Measurements from ENCODE around the gene USP27X. TPM values are rescaled to one million over a fixed set of nuclear protein-coding genes. Genes with fewer than 3 reads are reported as not detected.

The USP27X gene
- total RNA-seq, 4 donors from 2014 or later: 3.1 to 5.0 (median 4.6) TPM

DNA sequence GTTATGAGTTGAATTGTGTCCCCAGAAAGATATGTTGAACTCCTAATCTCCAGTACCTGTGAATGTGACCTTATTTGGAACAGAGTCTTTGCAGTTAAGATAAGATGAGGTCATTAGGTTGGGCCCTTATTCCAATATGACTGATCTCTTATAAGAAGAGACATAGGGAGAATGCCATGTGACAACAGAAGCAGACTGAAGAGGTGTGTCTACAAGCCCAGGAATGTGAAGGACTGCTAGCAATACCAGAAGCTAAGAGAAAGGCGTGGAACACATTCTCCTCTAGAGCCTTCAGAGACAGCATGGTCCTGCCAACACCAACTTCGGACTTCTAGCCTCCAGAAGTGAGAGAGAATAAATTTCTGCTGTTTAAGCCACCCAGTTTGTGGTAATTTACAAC, 22.5 kb upstream of the USP27X start:
- WGBS, 2 donors (ENCODE audit: low coverage in 1 of 2): 63% methylated on average over 2 of the region's 2 CpGs; no CpG with 5 or more reads in 1 of the 2 donors
- H3K4me3 ChIP-seq: no peak overlapping the region
- no peaks in the 10 kb centered on the region for H3K9me3 ChIP-seq
- no peaks in the 10 kb centered on the region for H3K36me3 ChIP-seq
- TF ChIP-seq POLR2AphosphoS5 (IDR thresholded peaks at IDR 0.05): no peak
- TF ChIP-seq POLR2A (IDR thresholded peaks at IDR 0.05): no peak
- no peak for TF ChIP-seq EP300 (IDR thresholded peaks at IDR 0.05)
- TF ChIP-seq, protein P1, sequence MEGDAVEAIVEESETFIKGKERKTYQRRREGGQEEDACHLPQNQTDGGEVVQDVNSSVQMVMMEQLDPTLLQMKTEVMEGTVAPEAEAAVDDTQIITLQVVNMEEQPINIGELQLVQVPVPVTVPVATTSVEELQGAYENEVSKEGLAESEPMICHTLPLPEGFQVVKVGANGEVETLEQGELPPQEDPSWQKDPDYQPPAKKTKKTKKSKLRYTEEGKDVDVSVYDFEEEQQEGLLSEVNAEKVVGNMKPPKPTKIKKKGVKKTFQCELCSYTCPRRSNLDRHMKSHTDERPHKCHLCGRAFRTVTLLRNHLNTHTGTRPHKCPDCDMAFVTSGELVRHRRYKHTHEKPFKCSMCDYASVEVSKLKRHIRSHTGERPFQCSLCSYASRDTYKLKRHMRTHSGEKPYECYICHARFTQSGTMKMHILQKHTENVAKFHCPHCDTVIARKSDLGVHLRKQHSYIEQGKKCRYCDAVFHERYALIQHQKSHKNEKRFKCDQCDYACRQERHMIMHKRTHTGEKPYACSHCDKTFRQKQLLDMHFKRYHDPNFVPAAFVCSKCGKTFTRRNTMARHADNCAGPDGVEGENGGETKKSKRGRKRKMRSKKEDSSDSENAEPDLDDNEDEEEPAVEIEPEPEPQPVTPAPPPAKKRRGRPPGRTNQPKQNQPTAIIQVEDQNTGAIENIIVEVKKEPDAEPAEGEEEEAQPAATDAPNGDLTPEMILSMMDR (IDR thresholded peaks at IDR 0.05): no peak
- H3K27me3 ChIP-seq: no peaks in the 10 kb centered on the region
- ATAC-seq: no peak
- H3K27ac ChIP-seq: no peak overlapping the region
- H3K4me1 ChIP-seq: no peaks in the 10 kb centered on the region

DNA sequence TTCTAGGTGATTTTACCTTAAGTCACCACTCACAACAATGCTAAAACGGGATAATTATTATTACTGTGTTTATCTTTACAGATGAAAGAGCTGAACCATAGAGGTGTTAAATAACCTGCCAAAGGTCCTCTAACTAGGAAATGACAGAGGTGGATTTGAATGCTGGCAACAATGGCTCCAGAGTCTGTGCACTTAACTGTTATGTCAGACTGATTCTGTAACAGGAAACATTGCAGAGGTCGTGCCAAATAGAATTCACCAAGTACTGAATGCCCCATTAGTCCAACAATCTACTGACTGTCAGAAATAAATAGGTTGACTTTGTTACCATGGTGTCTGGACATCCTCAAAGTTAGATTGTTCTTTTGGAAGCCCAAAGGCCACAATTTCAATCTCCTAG, 20.9 kb upstream of the USP27X start:
- ATAC-seq: no peak
- TF ChIP-seq, protein P1 (IDR thresholded peaks at IDR 0.05): no peak
- no peak for TF ChIP-seq EP300 (IDR thresholded peaks at IDR 0.05)
- TF ChIP-seq POLR2A (IDR thresholded peaks at IDR 0.05): no peak
- no peak for TF ChIP-seq POLR2AphosphoS5 (IDR thresholded peaks at IDR 0.05)
- Histone ChIP-seq H3K4me3 (no peak overlapping the region), H3K36me3 (no peaks in the 10 kb centered on the region), H3K4me1 (no peaks in the 10 kb centered on the region), H3K9me3 (no peaks in the 10 kb centered on the region), H3K27me3 (no peaks in the 10 kb centered on the region), H3K27ac (no peak overlapping the region)
- WGBS, 2 donors (ENCODE audit: low coverage in 1 of 2): 39 to 50% methylated on average over 1 to 2 of the region's 2 CpGs

DNA sequence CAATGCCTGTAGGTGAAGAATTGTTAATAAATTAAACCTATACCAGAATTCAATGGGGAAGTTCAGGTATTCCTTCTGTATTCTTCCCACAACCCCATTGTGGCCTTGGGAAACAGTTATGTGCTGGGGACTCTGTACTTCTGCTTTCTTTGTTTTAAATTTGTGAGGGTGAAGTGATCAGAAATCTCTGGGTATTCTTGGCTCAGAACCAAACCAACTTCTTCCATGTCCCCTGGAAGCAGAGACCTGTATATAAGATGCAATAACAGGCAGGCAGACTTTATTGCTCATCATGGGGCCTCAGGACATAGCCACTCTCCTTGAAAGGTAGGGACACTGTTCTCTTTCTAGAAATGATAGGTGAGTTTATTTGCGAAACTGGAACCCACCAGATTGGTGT, 19.8 kb upstream of the USP27X start:
- TF ChIP-seq POLR2AphosphoS5 (IDR thresholded peaks at IDR 0.05): no peak
- TF ChIP-seq, protein P1 (IDR thresholded peaks at IDR 0.05): no peak
- no peak for TF ChIP-seq EP300 (IDR thresholded peaks at IDR 0.05)
- no peak for TF ChIP-seq POLR2A (IDR thresholded peaks at IDR 0.05)
- Histone ChIP-seq H3K4me1 (no peaks in the 10 kb centered on the region), H3K9me3 (no peaks in the 10 kb centered on the region), H3K36me3 (no peaks in the 10 kb centered on the region), H3K27me3 (no peaks in the 10 kb centered on the region), H3K27ac (no peak overlapping the region), H3K4me3 (no peak overlapping the region)
- no peak for ATAC-seq
- 100% methylated on average over 1 of the region's 1 CpG for WGBS, 2 donors (ENCODE audit: low coverage in 1 of 2)

DNA sequence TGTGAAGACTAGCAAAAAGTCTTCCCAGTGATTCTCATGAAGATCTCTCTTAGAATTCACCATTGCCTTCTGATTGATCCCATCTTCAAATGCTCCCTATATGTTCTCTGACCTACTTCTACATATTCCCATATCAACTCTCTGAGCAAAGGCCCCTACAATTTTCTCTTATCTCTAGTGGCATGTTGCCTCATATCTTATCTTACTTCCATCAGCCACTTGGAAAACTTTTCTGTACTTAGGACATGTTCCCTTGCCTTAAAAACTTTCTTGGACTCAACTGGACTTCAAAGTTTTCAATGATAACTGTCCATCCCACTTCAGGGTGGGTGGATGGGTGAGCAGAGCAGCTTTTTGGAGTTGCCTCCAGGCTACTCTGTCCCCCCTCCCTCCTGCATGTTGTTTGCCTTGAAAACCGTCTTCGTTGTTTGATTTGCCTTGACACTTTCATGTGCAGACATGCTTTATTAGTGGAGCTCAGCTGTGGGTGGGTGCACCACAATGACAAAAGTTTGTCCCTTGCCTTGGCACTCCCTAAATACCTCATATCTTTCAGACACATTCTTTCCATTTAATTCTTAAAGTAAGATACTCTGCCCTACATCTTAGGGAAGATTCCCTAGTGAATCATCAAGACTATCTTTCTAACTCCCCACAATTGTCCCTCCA, 18.3 kb upstream of the USP27X start:
- no peaks in the 10 kb centered on the region for H3K27me3 ChIP-seq
- TF ChIP-seq, protein P1 (IDR thresholded peaks at IDR 0.05): no peak
- no peak for ATAC-seq
- H3K4me3 ChIP-seq: no peak overlapping the region
- H3K27ac ChIP-seq: no peak overlapping the region
- H3K9me3 ChIP-seq: no peaks in the 10 kb centered on the region
- H3K4me1 ChIP-seq: no peaks in the 10 kb centered on the region
- no peaks in the 10 kb centered on the region for H3K36me3 ChIP-seq
- WGBS, 2 donors (ENCODE audit: low coverage in 1 of 2): 60% methylated on average over 1 of the region's 2 CpGs; no CpG with 5 or more reads in 1 of the 2 donors

DNA sequence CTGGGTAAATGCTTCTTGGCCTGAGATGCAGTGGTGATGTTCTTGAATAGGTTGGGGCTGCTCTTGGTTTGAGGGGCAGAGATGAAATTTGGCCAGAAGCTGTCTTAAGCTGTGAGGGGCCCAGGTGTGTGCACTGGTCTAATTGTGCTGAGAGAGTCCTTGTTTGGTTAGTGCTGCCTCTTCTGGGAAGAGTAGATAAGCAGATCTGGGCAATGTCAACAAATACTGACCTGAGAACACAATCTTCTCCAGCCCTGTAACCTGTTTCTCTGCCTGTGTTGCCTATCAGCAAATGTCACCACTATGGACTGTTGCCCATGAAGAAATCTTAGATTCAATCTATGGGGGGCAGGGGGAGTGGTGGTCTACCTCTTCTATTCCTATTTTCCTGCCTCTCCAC, 17.2 kb upstream of the USP27X start:
- no peak overlapping the region for H3K27ac ChIP-seq
- H3K4me1 ChIP-seq: no peaks in the 10 kb centered on the region
- ATAC-seq: no peak
- H3K27me3 ChIP-seq: no peaks in the 10 kb centered on the region
- no peaks in the 10 kb centered on the region for H3K36me3 ChIP-seq
- no peaks in the 10 kb centered on the region for H3K9me3 ChIP-seq
- no peak overlapping the region for H3K4me3 ChIP-seq
- TF ChIP-seq EP300 (IDR thresholded peaks at IDR 0.05) (no peak), POLR2AphosphoS5 (IDR thresholded peaks at IDR 0.05) (no peak), POLR2A (IDR thresholded peaks at IDR 0.05) (no peak)
- TF ChIP-seq, protein P1 (IDR thresholded peaks at IDR 0.05): no peak
